ENCODE measurements around the gene SMOC2.

SMOC2 gene

DNA sequence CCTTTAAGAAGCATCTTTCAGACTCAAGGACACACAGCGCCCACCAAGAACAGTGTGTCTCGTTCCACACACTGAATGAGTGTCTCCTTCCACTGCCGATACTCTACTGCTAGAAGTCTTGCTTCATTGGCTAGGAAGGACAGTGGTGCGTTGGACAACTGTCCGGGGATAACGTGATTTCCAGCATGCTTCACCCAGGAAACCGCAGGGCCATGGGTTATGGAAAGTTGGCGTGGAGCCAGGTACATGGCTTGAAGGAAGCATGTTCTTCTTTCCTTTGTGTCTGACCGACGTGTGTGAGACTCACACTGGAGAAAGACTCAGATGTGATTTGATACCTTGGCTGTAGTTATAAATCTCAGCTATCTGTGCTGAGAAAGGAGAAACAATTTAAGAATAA, 73.2 kb downstream of the SMOC2 start:
- H3K27me3 ChIP-seq, result no peaks in the 10 kb centered on the region; the same call in 1 of the 2 replicates
- H3K4me3 ChIP-seq (ENCODE audit: low read depth, low read length), result no peak overlapping the region
- no peaks in the 10 kb centered on the region for H3K36me3 ChIP-seq
- no peaks in the 10 kb centered on the region for H3K4me1 ChIP-seq
- H3K9me3 ChIP-seq, result no peaks in the 10 kb centered on the region
- no peak for TF ChIP-seq CTCF (IDR thresholded peaks at IDR 0.05; ENCODE audit: low read depth, low read length)
- peak; percentile 30 for DNase-seq

- no peaks in the 10 kb centered on the region for H3K4me1 ChIP-seq
- no peaks in the 10 kb centered on the region for H3K9me3 ChIP-seq
- DNase-seq, result no peak
- H3K4me3 ChIP-seq (ENCODE audit: low read depth, low read length), result no peak overlapping the region
- H3K36me3 ChIP-seq, result no peaks in the 10 kb centered on the region
- TF ChIP-seq CTCF (IDR thresholded peaks at IDR 0.05; ENCODE audit: low read depth, low read length), result no peak
- H3K27me3 ChIP-seq, result no peaks in the 10 kb centered on the region
These were observed 74.4 kb downstream of the SMOC2 start for GRCh38 chr6:168515376-168515775.

DNA sequence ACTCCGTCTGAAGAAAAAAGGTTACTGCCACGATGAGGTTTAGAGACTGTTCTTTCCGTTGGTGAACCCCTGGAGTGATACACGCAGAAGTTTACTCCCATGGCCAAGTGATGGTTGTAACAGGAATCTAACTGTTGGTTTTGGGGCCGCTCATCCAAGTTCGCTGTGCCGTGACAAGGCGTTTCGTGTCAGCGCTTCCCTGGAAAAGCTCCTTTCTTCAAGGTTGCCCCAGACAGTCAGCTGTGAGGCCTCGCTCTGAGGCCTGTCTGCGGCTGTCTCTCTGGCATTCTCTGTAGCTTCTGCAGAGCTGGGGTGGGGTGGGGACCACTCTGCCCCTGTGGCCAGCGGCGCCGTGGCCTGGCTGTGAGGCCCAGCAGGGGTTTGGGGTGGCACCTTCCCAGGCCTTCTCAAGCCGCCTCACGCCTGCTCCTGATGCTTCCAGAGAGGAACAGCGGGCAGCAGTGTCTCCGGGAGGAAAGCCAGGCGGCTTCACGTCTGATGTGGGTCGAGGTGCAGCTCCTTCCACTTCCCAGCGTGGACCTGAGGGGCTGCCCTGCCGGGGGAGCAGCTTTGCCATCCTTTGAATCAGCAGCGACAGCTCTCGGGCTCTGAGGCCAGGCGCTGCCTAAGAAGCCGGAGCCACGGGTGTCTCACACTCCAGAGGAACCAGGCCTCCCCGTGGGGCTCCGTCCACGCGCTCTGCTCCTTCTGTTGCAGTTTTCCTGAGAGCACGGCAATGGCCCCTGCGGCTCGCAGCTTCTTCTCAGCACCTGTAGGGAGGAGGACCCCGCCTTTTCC, 76.2 kb downstream of the SMOC2 start:
- Histone ChIP-seq H3K36me3 (no peaks in the 10 kb centered on the region), H3K4me3 (ENCODE audit: low read depth, low read length) (no peak overlapping the region), H3K4me1 (no peaks in the 10 kb centered on the region), H3K27me3 (no peaks in the 10 kb centered on the region), H3K9me3 (no peaks in the 10 kb centered on the region)
- DNase-seq, result no peak
- no peak for TF ChIP-seq CTCF (IDR thresholded peaks at IDR 0.05; ENCODE audit: low read depth, low read length)

GRCh38 chr6:168517742-168518347, 76.9 kb downstream of the SMOC2 start:
- DNase-seq, result no peak
- no peaks in the 10 kb centered on the region for H3K27me3 ChIP-seq
- no peaks in the 10 kb centered on the region for H3K4me1 ChIP-seq
- no peaks in the 10 kb centered on the region for H3K9me3 ChIP-seq
- H3K36me3 ChIP-seq, result no peaks in the 10 kb centered on the region
- no peak overlapping the region for H3K4me3 ChIP-seq (ENCODE audit: low read depth, low read length)
- TF ChIP-seq CTCF (IDR thresholded peaks at IDR 0.05; ENCODE audit: low read depth, low read length), result no peak

GRCh38 chr6:168518348-168518745, 77.4 kb downstream of the SMOC2 start:
- no peak overlapping the region for H3K4me3 ChIP-seq (ENCODE audit: low read depth, low read length)
- no peak for TF ChIP-seq CTCF (IDR thresholded peaks at IDR 0.05; ENCODE audit: low read depth, low read length)
- no peaks in the 10 kb centered on the region for H3K9me3 ChIP-seq
- no peaks in the 10 kb centered on the region for H3K36me3 ChIP-seq
- H3K4me1 ChIP-seq, result no peaks in the 10 kb centered on the region
- no peak for DNase-seq
- H3K27me3 ChIP-seq, result no peaks in the 10 kb centered on the region

- Histone ChIP-seq H3K4me1 (no peaks in the 10 kb centered on the region), H3K27me3 (no peaks in the 10 kb centered on the region), H3K36me3 (no peaks in the 10 kb centered on the region), H3K9me3 (no peaks in the 10 kb centered on the region), H3K4me3 (ENCODE audit: low read depth, low read length) (no peak overlapping the region)
- TF ChIP-seq CTCF (IDR thresholded peaks at IDR 0.05; ENCODE audit: low read depth, low read length), result no peak
- DNase-seq, result no peak
These were observed 77.9 kb downstream of the SMOC2 start for GRCh38 chr6:168518867-168519266.

All from BE2C (cell line).